Measurements from ENCODE around the gene HPS4.

- TF ChIP-seq REST (IDR thresholded peaks at IDR 0.05) (no peak), PHF8 (IDR thresholded peaks at IDR 0.05; ENCODE audit: borderline replicate concordance, low read depth) (no peak)
Observed at GRCh38 chr22:26529345-26529744, 45.8 kb upstream of the HPS4 start.

All from A549 (cell line).